Activated naive CD4-positive, alpha-beta T cell treated with anti-CD3 and anti-CD28 coated beads for 36 hours (primary cell): ENCODE data around the gene FSTL4. TPM values are rescaled to one million over a fixed set of nuclear protein-coding genes. Genes with fewer than 3 reads are reported as not detected.

Experiments
- CTCF ChIA-PET: fragments of 350-600 bp; sonication (Branson Sonifier 250); formaldehyde crosslinking; loops from one replicate; lab custom pipeline; 2021; ENCODE audit warnings: antibody characterized with exemption; lab: Charles Lee
- DNase-seq: peaks from one replicate; pipeline ENCODE4 v3.0.0-alpha.2; 2020
- H3K27ac Mint-ChIP-seq: one replicate; pipeline ENCODE4 v1.8.0; 2021; ENCODE audit warnings: mild to moderate bottlenecking, mixed read lengths
- H3K27me3 Mint-ChIP-seq: one replicate; pipeline ENCODE4 v1.8.0; 2021; ENCODE audit warnings: low read depth, mixed read lengths
- H3K36me3 Mint-ChIP-seq: one replicate; pipeline ENCODE4 v1.8.0; 2021; ENCODE audit warnings: low read depth, mixed read lengths
- H3K4me1 Mint-ChIP-seq: one replicate; pipeline ENCODE4 v1.8.0; 2021; ENCODE audit warnings: low read depth, mixed read lengths
- H3K4me3 Mint-ChIP-seq: one replicate; pipeline ENCODE4 v1.8.0; 2021; ENCODE audit warnings: mild to moderate bottlenecking, moderate library complexity, mixed read lengths
- H3K9me3 Mint-ChIP-seq: one replicate; pipeline ENCODE4 v1.8.0; 2021; ENCODE audit warnings: mixed read lengths
- intact Hi-C: fragments of 100-400 bp; cut with micrococcal nuclease; formaldehyde crosslinking; loops from one replicate; pipeline ENCODE4 v1.15.1; 2023
- total RNA-seq, 2 experiments: library from RNA; stranded (reverse); gene quantifications; one replicate each; pipeline ENCODE4 v1.2.3, GENCODE V29; 2021

The FSTL4 gene
- total RNA-seq, 2 experiments from 2014 or later: 0.29 to 0.30 TPM

DNA sequence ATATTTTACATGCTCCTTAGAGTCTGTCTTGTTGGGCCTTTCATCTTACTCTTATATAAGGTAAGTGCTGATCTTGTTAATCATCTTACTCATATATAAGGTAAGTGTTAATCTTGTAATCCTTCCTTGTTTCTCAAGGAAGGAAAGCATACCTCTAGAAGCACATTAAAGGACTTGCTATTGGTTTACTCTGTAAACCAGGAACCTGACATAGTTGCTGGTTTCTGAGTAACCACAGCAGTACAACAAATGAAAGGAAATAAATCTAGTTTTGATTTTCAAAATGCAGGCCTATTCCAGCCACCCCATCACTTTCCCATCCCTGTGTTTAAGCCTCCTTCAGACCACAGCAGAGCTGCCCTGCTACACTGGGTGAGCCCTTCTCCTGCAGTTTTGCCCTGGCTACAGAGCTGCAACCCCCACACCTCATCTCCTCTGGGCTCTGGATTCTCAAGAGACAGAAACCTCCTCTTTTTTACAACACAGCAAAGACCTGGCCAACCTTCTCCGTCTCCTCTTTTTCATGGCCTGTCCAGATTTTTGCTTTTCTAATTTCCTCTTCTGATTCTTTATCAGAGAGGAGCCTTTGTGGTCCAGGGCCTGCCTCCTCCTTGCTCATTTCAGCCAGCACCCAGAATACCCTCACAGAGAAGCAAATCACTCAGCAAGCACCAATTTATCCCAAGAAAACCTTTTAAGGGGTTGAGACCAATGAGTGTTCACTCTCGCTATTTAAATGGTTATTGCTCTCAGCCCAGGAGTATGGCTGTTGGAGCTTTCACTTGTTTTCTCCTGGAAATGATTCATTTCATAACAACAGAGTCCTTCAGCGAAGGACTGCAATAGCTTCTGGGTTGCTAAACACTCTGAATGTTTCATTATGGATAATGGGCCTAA is 103.2 kb downstream of the FSTL4 start:
- Mint-ChIP-seq H3K9me3 (no peaks in the 10 kb centered on the region), H3K4me1 (no peaks in the 10 kb centered on the region), H3K27me3 (no peaks in the 10 kb centered on the region), H3K4me3 (no peak overlapping the region), H3K27ac (no peak overlapping the region), H3K36me3 (no peaks in the 10 kb centered on the region)
- intact Hi-C loops: no loop called here
- CTCF ChIA-PET: no interaction called here
- no peak for DNase-seq

DNA sequence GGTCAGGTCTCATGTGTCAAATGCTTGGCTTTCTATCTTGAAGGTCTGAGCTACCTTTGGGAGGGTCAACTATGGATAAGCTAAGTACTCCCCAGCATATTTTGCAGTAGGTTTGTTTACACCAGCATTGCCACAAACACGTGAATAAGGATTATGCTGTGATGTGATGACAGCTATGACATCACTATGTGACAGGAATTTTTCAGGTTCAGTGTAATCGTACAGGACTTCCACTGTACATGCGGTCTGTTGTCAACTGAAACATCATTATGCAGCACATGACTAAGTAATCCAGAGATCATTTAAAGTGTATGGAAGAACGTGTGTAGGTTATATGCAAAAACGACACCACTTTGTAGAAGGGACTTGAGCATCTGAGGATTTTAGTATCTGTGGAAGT is 104.0 kb downstream of the FSTL4 start:
- no peak overlapping the region for H3K4me3 Mint-ChIP-seq
- CTCF ChIA-PET: interaction anchor here (0.6 kb wide), 1 partner anchor 59 kb away, joined by 5 read pairs; no protein-coding TSS in a partner anchor
- intact Hi-C loops: no loop called here
- H3K9me3 Mint-ChIP-seq: no peaks in the 10 kb centered on the region
- H3K27me3 Mint-ChIP-seq: no peaks in the 10 kb centered on the region
- no peaks in the 10 kb centered on the region for H3K4me1 Mint-ChIP-seq
- no peak for DNase-seq
- H3K36me3 Mint-ChIP-seq: no peaks in the 10 kb centered on the region
- H3K27ac Mint-ChIP-seq: no peak overlapping the region

- Mint-ChIP-seq H3K36me3 (no peaks in the 10 kb centered on the region), H3K27ac (no peak overlapping the region), H3K27me3 (no peaks in the 10 kb centered on the region), H3K4me3 (no peak overlapping the region), H3K4me1 (no peaks in the 10 kb centered on the region), H3K9me3 (no peaks in the 10 kb centered on the region)
- no peak for DNase-seq
- CTCF ChIA-PET: no interaction called here
- intact Hi-C loops: no loop called here
These were observed 106.2 kb downstream of the FSTL4 start for GRCh38 chr5:133506181-133506580.

DNA sequence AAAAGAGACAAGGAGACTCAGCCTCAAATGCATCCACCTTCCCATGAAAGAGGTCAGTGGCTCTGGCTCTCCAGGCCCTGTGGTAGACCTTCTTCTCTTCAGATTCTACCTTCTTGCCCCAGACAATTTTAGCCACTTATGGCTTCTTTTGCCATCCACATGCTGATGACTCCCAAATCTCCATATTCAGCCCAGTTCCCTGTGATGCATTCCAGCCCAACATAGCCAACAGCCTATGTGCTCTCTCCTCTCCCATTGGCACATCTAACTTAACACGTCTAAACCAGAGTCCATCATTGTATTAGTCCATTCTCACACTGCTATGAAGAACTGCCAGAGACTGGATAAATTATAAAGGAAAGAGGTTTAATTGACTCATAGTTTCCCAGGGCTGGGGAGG is 108.8 kb downstream of the FSTL4 start:
- no peaks in the 10 kb centered on the region for H3K36me3 Mint-ChIP-seq
- intact Hi-C loops: no loop called here
- no peaks in the 10 kb centered on the region for H3K9me3 Mint-ChIP-seq
- H3K27ac Mint-ChIP-seq: no peak overlapping the region
- CTCF ChIA-PET: no interaction called here
- no peak overlapping the region for H3K4me3 Mint-ChIP-seq
- no peaks in the 10 kb centered on the region for H3K27me3 Mint-ChIP-seq
- no peaks in the 10 kb centered on the region for H3K4me1 Mint-ChIP-seq
- no peak for DNase-seq

GRCh38 chr5:133499895-133500294 is 112.4 kb downstream of the FSTL4 start:
- CTCF ChIA-PET: no interaction called here
- Mint-ChIP-seq H3K36me3 (no peaks in the 10 kb centered on the region), H3K27ac (no peak overlapping the region), H3K27me3 (no peaks in the 10 kb centered on the region), H3K9me3 (no peaks in the 10 kb centered on the region), H3K4me1 (no peaks in the 10 kb centered on the region), H3K4me3 (no peak overlapping the region)
- intact Hi-C loops: no loop called here
- DNase-seq: no peak

- no peaks in the 10 kb centered on the region for H3K4me1 Mint-ChIP-seq
- intact Hi-C loops: no loop called here
- CTCF ChIA-PET: no interaction called here
- H3K4me3 Mint-ChIP-seq: no peak overlapping the region
- no peak for DNase-seq
- H3K27ac Mint-ChIP-seq: no peak overlapping the region
- no peaks in the 10 kb centered on the region for H3K27me3 Mint-ChIP-seq
- H3K36me3 Mint-ChIP-seq: no peaks in the 10 kb centered on the region
- H3K9me3 Mint-ChIP-seq: peaks cover 2% of the 10 kb centered on the region
These were observed 114.6 kb downstream of the FSTL4 start for GRCh38 chr5:133497608-133498348.

DNA sequence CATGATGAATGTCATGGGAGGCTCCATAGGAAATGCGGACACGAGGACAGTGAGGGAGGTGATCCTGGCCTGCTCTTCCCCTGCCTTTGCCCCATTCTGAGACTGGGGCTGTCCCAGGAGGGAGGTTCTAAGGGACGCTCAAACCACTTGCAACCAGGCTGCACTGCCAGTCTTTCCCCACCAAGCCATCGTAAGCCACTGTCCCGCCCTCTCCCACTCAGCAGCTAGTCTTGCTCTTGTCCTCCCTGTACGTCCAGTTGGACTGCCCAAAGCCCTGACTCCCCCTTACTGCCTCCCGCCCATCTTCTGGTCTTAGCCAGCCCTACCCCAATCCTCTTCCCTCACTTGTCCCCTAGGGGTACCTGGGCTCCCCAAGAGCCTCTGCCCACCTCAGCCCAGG is 115.7 kb downstream of the FSTL4 start:
- CTCF ChIA-PET: no interaction called here
- H3K9me3 Mint-ChIP-seq: peaks cover 2% of the 10 kb centered on the region
- H3K27ac Mint-ChIP-seq: no peak overlapping the region
- no peak overlapping the region for H3K4me3 Mint-ChIP-seq
- no peaks in the 10 kb centered on the region for H3K4me1 Mint-ChIP-seq
- intact Hi-C loops: no loop called here
- no peak for DNase-seq
- no peaks in the 10 kb centered on the region for H3K36me3 Mint-ChIP-seq
- H3K27me3 Mint-ChIP-seq: no peaks in the 10 kb centered on the region

DNA sequence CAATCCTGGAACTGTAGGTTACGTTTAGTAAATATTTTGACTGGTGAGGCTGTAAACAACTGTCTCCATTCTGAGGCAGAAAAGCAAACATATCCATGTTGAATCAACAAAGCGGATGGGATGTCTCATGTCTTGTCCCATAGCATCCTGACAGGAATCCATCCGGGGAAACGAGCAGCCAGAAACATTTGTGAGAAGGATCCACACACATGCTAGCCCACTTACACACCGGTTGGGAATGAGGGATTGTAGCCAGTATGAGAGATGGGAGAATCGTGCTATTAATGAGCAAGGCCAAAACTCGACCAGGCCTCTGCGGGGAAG is 117.5 kb downstream of the FSTL4 start:
- Mint-ChIP-seq H3K4me1 (peaks cover 2% of the 10 kb centered on the region), H3K27ac (no peak overlapping the region), H3K27me3 (no peaks in the 10 kb centered on the region), H3K9me3 (peaks cover 5% of the 10 kb centered on the region), H3K36me3 (no peaks in the 10 kb centered on the region), H3K4me3 (no peak overlapping the region)
- DNase-seq: no peak
- intact Hi-C loops: no loop called here
- CTCF ChIA-PET: no interaction called here

DNA sequence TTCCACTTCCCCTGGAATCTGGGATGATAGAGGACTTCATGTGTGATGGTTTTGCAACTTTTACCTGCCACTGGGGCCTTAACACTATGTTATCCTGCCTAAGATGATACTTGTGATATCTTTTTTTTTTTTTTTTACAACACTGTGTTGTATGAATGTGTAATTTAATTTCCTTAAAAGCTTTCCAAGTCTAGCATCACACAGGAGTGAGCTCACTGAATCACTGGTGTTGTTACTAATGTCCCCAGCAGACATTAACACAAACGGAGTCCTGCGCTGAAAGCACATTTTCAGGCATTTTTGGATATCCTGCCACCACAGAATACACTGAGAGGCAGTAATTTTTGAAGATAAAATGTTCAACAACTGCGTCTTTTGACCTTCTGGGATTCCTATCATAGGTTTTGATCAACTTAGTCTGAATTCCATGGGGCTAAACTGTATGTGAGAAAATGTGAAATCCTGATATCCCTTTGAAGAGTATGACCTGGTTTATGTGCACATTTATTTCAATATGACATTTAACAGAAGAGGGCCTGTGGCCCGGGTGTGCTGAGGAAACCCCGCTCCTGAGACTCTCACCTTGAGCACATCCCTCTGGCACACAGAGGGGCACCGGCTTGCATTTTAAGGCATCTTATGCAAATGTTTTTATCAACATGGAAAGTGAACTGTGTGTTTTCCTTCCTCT is 118.0 kb downstream of the FSTL4 start:
- H3K27me3 Mint-ChIP-seq: no peaks in the 10 kb centered on the region
- H3K9me3 Mint-ChIP-seq: peaks cover 5% of the 10 kb centered on the region
- CTCF ChIA-PET: no interaction called here
- H3K36me3 Mint-ChIP-seq: no peaks in the 10 kb centered on the region
- intact Hi-C loops: no loop called here
- no peak overlapping the region for H3K4me3 Mint-ChIP-seq
- DNase-seq: no peak
- H3K4me1 Mint-ChIP-seq: peaks cover 7% of the 10 kb centered on the region
- no peak overlapping the region for H3K27ac Mint-ChIP-seq

DNA sequence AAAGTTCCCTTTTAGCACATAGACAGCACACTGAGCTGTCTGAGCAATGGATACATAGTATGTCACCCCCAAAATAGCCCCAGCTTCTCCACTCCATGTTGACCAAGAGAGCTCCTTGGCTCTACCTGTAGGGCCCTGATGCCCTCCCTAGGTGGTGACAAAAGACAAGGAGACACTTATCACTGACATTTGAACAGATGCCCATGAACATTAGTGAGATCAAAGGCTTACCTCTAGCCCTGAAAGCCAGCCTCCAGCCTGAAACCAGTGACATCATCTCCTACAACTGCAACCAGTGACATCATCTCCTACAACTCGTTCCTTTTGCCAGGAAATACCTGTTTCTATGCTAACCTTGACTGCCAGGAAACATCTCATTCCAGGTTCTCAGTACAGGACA is 122.7 kb downstream of the FSTL4 start:
- intact Hi-C loops: loop anchor here (1.0 to 5.0 kb wide), 7 partner anchors 122 to 687 kb away; partner anchors contain the start of genes C5orf15 and SKP1
- CTCF ChIA-PET: interaction anchor here (0.6 to 1.6 kb wide), 5 partner anchors 9 to 454 kb away, joined by 3 to 4 read pairs (median 3); no protein-coding TSS in a partner anchor
- Mint-ChIP-seq H3K27me3 (no peaks in the 10 kb centered on the region), H3K9me3 (peaks cover 5% of the 10 kb centered on the region), H3K4me3 (no peak overlapping the region), H3K27ac (no peak overlapping the region), H3K4me1 (peaks cover 9% of the 10 kb centered on the region), H3K36me3 (no peaks in the 10 kb centered on the region)
- DNase-seq: peak; percentile 74

DNA sequence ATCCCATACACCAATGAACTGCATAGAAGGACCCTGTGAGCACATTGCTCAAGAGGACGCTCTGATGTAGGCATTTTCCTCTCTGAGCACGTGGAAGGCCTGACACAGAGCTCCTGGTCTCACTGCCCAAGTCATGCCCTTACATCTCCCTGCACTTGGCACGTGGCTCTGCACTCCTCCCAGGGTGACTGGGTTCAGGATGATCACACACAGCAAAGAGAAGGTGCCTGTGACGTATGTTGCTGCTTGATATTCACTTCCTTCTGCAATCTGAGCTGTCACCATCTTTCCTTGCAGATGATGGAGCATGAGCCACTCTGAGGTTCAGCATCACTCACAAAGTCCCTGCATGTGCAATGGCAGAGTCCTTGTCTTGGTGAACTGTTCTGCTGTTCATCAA is 125.2 kb downstream of the FSTL4 start:
- CTCF ChIA-PET: interaction anchor here (0.9 to 1.7 kb wide), 4 partner anchors 64 to 539 kb away, joined by 3 to 4 read pairs (median 3); no protein-coding TSS in a partner anchor
- no peak for DNase-seq
- Mint-ChIP-seq H3K4me3 (no peak overlapping the region), H3K27ac (no peak overlapping the region), H3K9me3 (peaks cover 4% of the 10 kb centered on the region), H3K4me1 (peaks cover 9% of the 10 kb centered on the region), H3K36me3 (no peaks in the 10 kb centered on the region), H3K27me3 (no peaks in the 10 kb centered on the region)
- intact Hi-C loops: loop anchor here (5.0 kb wide), 1 partner anchor 260 kb away; no protein-coding TSS in a partner anchor

- no peaks in the 10 kb centered on the region for H3K27me3 Mint-ChIP-seq
- H3K4me1 Mint-ChIP-seq: peaks cover 9% of the 10 kb centered on the region
- no peaks in the 10 kb centered on the region for H3K36me3 Mint-ChIP-seq
- CTCF ChIA-PET: interaction anchor here (1.2 kb wide), 1 partner anchor 62 kb away, joined by 3 read pairs; no protein-coding TSS in a partner anchor
- intact Hi-C loops: loop anchor here (5.0 kb wide), 1 partner anchor 262 kb away; no protein-coding TSS in a partner anchor
- H3K4me3 Mint-ChIP-seq: no peak overlapping the region
- no peaks in the 10 kb centered on the region for H3K9me3 Mint-ChIP-seq
- no peak for DNase-seq
- no peak overlapping the region for H3K27ac Mint-ChIP-seq
These were observed 126.9 kb downstream of the FSTL4 start for GRCh38 chr5:133485468-133485867.
